Inferior parietal cortex (tissue), 1 donor: ENCODE data around the gene MALT1.
"Not testable (repeated sequence)": the region's sequence is repeated elsewhere in the genome, so short reads cannot be mapped to it uniquely, and the experiment has no call there.

Experiments used
- DNase-seq: peaks from one replicate; pipeline ENCODE4 v3.0.0-alpha.2; 2016; ENCODE audit errors: extremely low spot score

MALT1 gene

GRCh38 chr18:58671111-58671631 is at the start of gene MALT1:
Gene MALT1 (plus strand): TSS chr18:58671465. CDS start chr18:58671644, 179 bp downstream.
- DNase-seq = peak; percentile 64

GRCh38 chr18:58624011-58624410 is 47.3 kb upstream of the MALT1 start:
- DNase-seq = no peak

GRCh38 chr18:58625839-58626238 is 45.4 kb upstream of the MALT1 start:
- DNase-seq = no peak

GRCh38 chr18:58630071-58630470 is 41.2 kb upstream of the MALT1 start:
- DNase-seq = no peak

- no peak for DNase-seq
These were observed 40.0 kb upstream of the MALT1 start for GRCh38 chr18:58631301-58631700.

GRCh38 chr18:58632552-58632951 is 38.7 kb upstream of the MALT1 start:
- no peak for DNase-seq

- no peak for DNase-seq
These were observed 37.4 kb upstream of the MALT1 start for GRCh38 chr18:58633874-58634273.

GRCh38 chr18:58635891-58636290 is 35.4 kb upstream of the MALT1 start:
- DNase-seq = no peak

GRCh38 chr18:58637197-58637596 is 34.1 kb upstream of the MALT1 start:
- DNase-seq = no peak

GRCh38 chr18:58637946-58638345 is 33.3 kb upstream of the MALT1 start:
- DNase-seq = no peak

- DNase-seq = no peak
These were observed 32.8 kb upstream of the MALT1 start for GRCh38 chr18:58638441-58638840.

- DNase-seq = no peak
These were observed 32.0 kb upstream of the MALT1 start for GRCh38 chr18:58639237-58639636.

GRCh38 chr18:58639751-58640427 is 31.4 kb upstream of the MALT1 start:
- peak; percentile 41 for DNase-seq

- DNase-seq = no peak
These were observed 30.8 kb upstream of the MALT1 start for GRCh38 chr18:58640428-58640805.

- DNase-seq = no peak
These were observed 30.2 kb upstream of the MALT1 start for GRCh38 chr18:58640891-58641610.

- not testable (repeated sequence) for DNase-seq
These were observed 27.7 kb upstream of the MALT1 start for GRCh38 chr18:58643557-58643956.

- DNase-seq = no peak
These were observed 25.9 kb upstream of the MALT1 start for GRCh38 chr18:58645398-58645797.

- no peak for DNase-seq
These were observed 24.9 kb upstream of the MALT1 start for GRCh38 chr18:58646334-58646862.

GRCh38 chr18:58649966-58650816 is 21.1 kb upstream of the MALT1 start:
- DNase-seq = no peak

- not testable (repeated sequence) for DNase-seq
These were observed 20.4 kb upstream of the MALT1 start for GRCh38 chr18:58650830-58651229.

- DNase-seq = not testable (repeated sequence)
These were observed 18.0 kb upstream of the MALT1 start for GRCh38 chr18:58653144-58653722.
